B cell (primary cell): ENCODE data around the gene LBR. TPM values are rescaled to one million over a fixed set of nuclear protein-coding genes. Genes with fewer than 3 reads are reported as not detected.

Experiments
- ATAC-seq: fragments of 200-7000 bp; cut with Tn5 transposase; one replicate; pipeline ENCODE4 v1.10.0; 2021; ENCODE audit warnings: low read depth, mild to moderate bottlenecking, moderate number of reproducible peaks, moderate library complexity
- CTCF ChIA-PET: fragments of 350-600 bp; sonication (Branson Sonifier 250); formaldehyde crosslinking; loops from one replicate; lab custom pipeline; 2021; ENCODE audit warnings: antibody characterized with exemption, inconsistent platforms; lab: Charles Lee
- POLR2A ChIA-PET: fragments of 350-600 bp; sonication (Branson Sonifier 250); formaldehyde crosslinking; loops from one replicate; lab custom pipeline; 2021; ENCODE audit warnings: antibody characterized with exemption; lab: Charles Lee
- DNase-seq: peaks from one replicate; pipeline ENCODE4 v3.0.0; 2013
- H2AFZ ChIP-seq: 2 replicates; pipeline ENCODE4 v1.6.1; 2012; ENCODE audit warnings: mild to moderate bottlenecking, low read depth, low read length; ENCODE audit not compliant: insufficient read depth, poor library complexity, severe bottlenecking
- H3K27ac ChIP-seq, 2 donors: 1 replicate in 1 of 2; 2 replicates in 1 of 2; pipeline ENCODE4 v1.5.1; 2012 to 2013; ENCODE audit warnings: low read length in 2 of 2, mild to moderate bottlenecking in 2 of 2, moderate library complexity in 1 of 2
- H3K27me3 ChIP-seq, 4 experiments: fragments of 200-600 bp in 1 of 4; sonication (generic) in 1 of 4; replicated peaks in 1 of 4; 1 replicate in 2 of 4; 2 replicates in 2 of 4; pipeline versions ENCODE4 v1.6.1 to v1.7.0; 2013 to 2016; ENCODE audit warnings: low read length in 3 of 4, mild to moderate bottlenecking in 2 of 4, mixed read lengths in 1 of 4, moderate library complexity in 1 of 4; ENCODE audit not compliant: insufficient read depth in 4 of 4, control insufficient read depth in 3 of 4; ENCODE audit errors: control extremely low read depth in 1 of 4
- H3K36me3 ChIP-seq, 2 experiments: replicated peaks in 1 of 2; 1 replicate in 1 of 2; 2 replicates in 1 of 2; pipeline versions ENCODE4 v1.6.1 to v1.7.1; 2013; ENCODE audit warnings: low read length in 1 of 2; ENCODE audit not compliant: insufficient read depth in 2 of 2, control insufficient read depth in 1 of 2; ENCODE audit errors: control extremely low read depth in 1 of 2, extremely low read depth in 1 of 2
- H3K4me1 ChIP-seq, 2 donors: fragments of 200-600 bp in 1 of 2; sonication (generic) in 1 of 2; 1 replicate in 1 of 2; 2 replicates in 1 of 2; pipeline versions ENCODE4 v1.5.1 to v1.6.1; 2013 to 2017; ENCODE audit warnings: low read length in 2 of 2; ENCODE audit not compliant: control insufficient read depth in 2 of 2, insufficient read depth in 2 of 2
- H3K4me2 ChIP-seq: replicated peaks from 2 replicates; pipeline ENCODE3; 2012; ENCODE audit warnings: mild to moderate bottlenecking, low read depth, low read length; ENCODE audit not compliant: poor library complexity, severe bottlenecking
- H3K4me3 ChIP-seq, 5 experiments: fragments of 200-600 bp in 1 of 5; sonication (generic) in 1 of 5; 1 replicate in 3 of 5; 2 replicates in 2 of 5; pipeline versions ENCODE4 v1.5.1 to v1.7.0; 2011 to 2016; ENCODE audit warnings: low read length in 4 of 5, mild to moderate bottlenecking in 4 of 5, low read depth in 2 of 5, control low read depth in 1 of 5, moderate library complexity in 1 of 5; ENCODE audit not compliant: insufficient read depth in 1 of 5; ENCODE audit errors: control extremely low read depth in 1 of 5, extremely low read depth in 1 of 5
- H3K79me2 ChIP-seq: fragments of 200-600 bp; sonication (generic); one replicate; pipeline ENCODE4 v1.6.0; 2016; ENCODE audit warnings: low read length; ENCODE audit not compliant: control insufficient read depth, insufficient read depth
- H3K9ac ChIP-seq: fragments of 200-600 bp; sonication (generic); 2 replicates; pipeline ENCODE4 v1.6.1; 2017; ENCODE audit warnings: mild to moderate bottlenecking, low read length, moderate library complexity
- H3K9me3 ChIP-seq, 3 donors: one replicate each; pipeline versions ENCODE4 v1.6.1 to v1.7.1; 2013; ENCODE audit warnings: low read length in 2 of 3; ENCODE audit not compliant: control insufficient read depth in 2 of 3, insufficient read depth in 1 of 3; ENCODE audit errors: control extremely low read depth in 1 of 3
- H4K20me1 ChIP-seq: 2 replicates; pipeline ENCODE4 v1.6.0; 2012; ENCODE audit warnings: mild to moderate bottlenecking, low read length; ENCODE audit not compliant: insufficient read depth, control insufficient read depth, poor library complexity, severe bottlenecking
- H3K27ac Mint-ChIP-seq: one replicate; pipeline ENCODE4 v1.8.0; 2021; ENCODE audit warnings: mixed read lengths
- H3K27me3 Mint-ChIP-seq: one replicate; pipeline ENCODE4 v1.8.0; 2021; ENCODE audit warnings: mixed read lengths
- H3K4me1 Mint-ChIP-seq: one replicate; pipeline ENCODE4 v1.8.0; 2021; ENCODE audit warnings: mixed read lengths
- H3K4me3 Mint-ChIP-seq: one replicate; pipeline ENCODE4 v1.8.0; 2021; ENCODE audit warnings: mixed read lengths
- H3K9me3 Mint-ChIP-seq: one replicate; pipeline ENCODE4 v1.8.0; 2022; ENCODE audit warnings: mixed read lengths; ENCODE audit not compliant: insufficient read depth
- CTCF ChIP-seq: fragments of 200-600 bp; IDR thresholded peaks from one replicate; pipeline ENCODE4 v1.8.0; 2022; ENCODE audit warnings: antibody characterized with exemption, mild to moderate bottlenecking
- EZH2 ChIP-seq: IDR thresholded peaks from 2 replicates; pipeline ENCODE4 v1.6.1; 2012; ENCODE audit warnings: borderline replicate concordance, low read depth, mild to moderate bottlenecking, moderate library complexity, low read length; ENCODE audit not compliant: insufficient read depth, poor library complexity, severe bottlenecking
- WGBS: methylation state at CpG from one replicate; pipeline ENCODE4 v1.1.5; 2013; ENCODE audit warnings: missing lambda C conversion rate; ENCODE audit not compliant: insufficient coverage; 5-methylcytosine and 5-hydroxymethylcytosine counted together
- intact Hi-C: fragments of 100-400 bp; cut with micrococcal nuclease; formaldehyde crosslinking; loops from one replicate; pipeline ENCODE4 v1.10.0; 2022
- polyA plus RNA-seq: library from polyadenylated mRNA; depleted of rRNA; stranded (reverse); fragments of >200 nt; gene quantifications from 2 replicates; pipeline ENCODE4 v1.2.3, GENCODE V29; 2012
- total RNA-seq, 2 donors: library from RNA; stranded (reverse); fragments of 120-200 nt in 1 of 2; gene quantifications; 1 replicate in 1 of 2; 2 replicates in 1 of 2; pipeline versions ENCODE4 v1.2.3 to v1.2.4, GENCODE V29; 2013 to 2022

Gene LBR
- total and polyA plus RNA-seq, 2 donors (not counting 1 experiment from before 2014, with no cell fraction given) = 19.3 to 167 TPM

GRCh38 chr1:225442123-225442505, 14.3 kb upstream of the LBR start:
- TF ChIP-seq EZH2 (no peak), CTCF (no peak)
- Histone ChIP-seq H3K9ac (no peak overlapping the region), H3K27ac (peak overlapping the region in 1 of 2 donors; percentile 48), H2AFZ (peak overlapping the region; percentile 47), H3K4me1 (peaks cover 37 to 56% of the 10 kb centered on the region in 2 donors), H3K36me3 (no peaks in the 10 kb centered on the region), H3K79me2 (no peaks in the 10 kb centered on the region), H4K20me1 (no peaks in the 10 kb centered on the region), H3K9me3 (no peaks in the 10 kb centered on the region), H3K4me3 (no peak overlapping the region), H3K4me2 (peak overlapping the region; percentile 41), H3K27me3 (no peaks in the 10 kb centered on the region)
- ChIA-PET CTCF (interaction anchor here (0.7 to 7.8 kb wide), 5 partner anchors 8 to 123 kb away, joined by 3 to 104 read pairs (median 6); partner anchors contain the start of gene LBR), POLR2A (interaction anchor here (0.9 to 4.7 kb wide), 2 partner anchors 14 to 669 kb away, joined by 5 to 85 read pairs; partner anchors contain the start of gene LBR)
- DNase-seq (no peak), ATAC-seq (no peak)
- Mint-ChIP-seq H3K27ac (peak overlapping the region; percentile 67), H3K27me3 (no peaks in the 10 kb centered on the region), H3K4me1 (peaks cover 52% of the 10 kb centered on the region), H3K4me3 (peak overlapping the region; percentile 3), H3K9me3 (no peaks in the 10 kb centered on the region)
- intact Hi-C loops = no loop called here
- 69% methylated on average over 1 of the region's 3 CpGs for WGBS

- intact Hi-C loops = no loop called here
- Histone ChIP-seq H3K79me2 (no peaks in the 10 kb centered on the region), H3K4me1 (peaks cover 42 to 59% of the 10 kb centered on the region in 2 donors), H3K27ac (peak overlapping the region in 1 of 2 donors; percentile 48), H2AFZ (peak overlapping the region; percentile 47), H3K27me3 (no peaks in the 10 kb centered on the region), H3K4me3 (peak overlapping the region in 1 of 5 experiments; percentile 6), H4K20me1 (no peaks in the 10 kb centered on the region), H3K4me2 (peak overlapping the region; percentile 41), H3K36me3 (no peaks in the 10 kb centered on the region), H3K9ac (no peak overlapping the region), H3K9me3 (no peaks in the 10 kb centered on the region)
- 79% methylated on average over 5 of the region's 9 CpGs for WGBS
- POLR2A ChIA-PET = interaction anchor here (0.9 to 4.7 kb wide), 2 partner anchors 14 to 669 kb away, joined by 5 to 85 read pairs; partner anchors contain the start of gene LBR
- Mint-ChIP-seq H3K4me1 (peaks cover 56% of the 10 kb centered on the region), H3K4me3 (peak overlapping the region; percentile 5), H3K9me3 (no peaks in the 10 kb centered on the region), H3K27me3 (no peaks in the 10 kb centered on the region), H3K27ac (peak overlapping the region; percentile 38)
- CTCF ChIA-PET = interaction anchor here (1.0 to 7.8 kb wide), 6 partner anchors 8 to 123 kb away, joined by 3 to 104 read pairs (median 4); partner anchors contain the start of gene LBR
- ATAC-seq (no peak), DNase-seq (no peak)
- TF ChIP-seq CTCF (peak; percentile 22), EZH2 (no peak)
These were observed 13.7 kb upstream of the LBR start for GRCh38 chr1:225441314-225442122.
